ENCODE measurements around the gene GALNT6.
A peak's percentile ranks its signal among the peaks of the same experiment; 100 is the strongest.

Gene GALNT6

DNA sequence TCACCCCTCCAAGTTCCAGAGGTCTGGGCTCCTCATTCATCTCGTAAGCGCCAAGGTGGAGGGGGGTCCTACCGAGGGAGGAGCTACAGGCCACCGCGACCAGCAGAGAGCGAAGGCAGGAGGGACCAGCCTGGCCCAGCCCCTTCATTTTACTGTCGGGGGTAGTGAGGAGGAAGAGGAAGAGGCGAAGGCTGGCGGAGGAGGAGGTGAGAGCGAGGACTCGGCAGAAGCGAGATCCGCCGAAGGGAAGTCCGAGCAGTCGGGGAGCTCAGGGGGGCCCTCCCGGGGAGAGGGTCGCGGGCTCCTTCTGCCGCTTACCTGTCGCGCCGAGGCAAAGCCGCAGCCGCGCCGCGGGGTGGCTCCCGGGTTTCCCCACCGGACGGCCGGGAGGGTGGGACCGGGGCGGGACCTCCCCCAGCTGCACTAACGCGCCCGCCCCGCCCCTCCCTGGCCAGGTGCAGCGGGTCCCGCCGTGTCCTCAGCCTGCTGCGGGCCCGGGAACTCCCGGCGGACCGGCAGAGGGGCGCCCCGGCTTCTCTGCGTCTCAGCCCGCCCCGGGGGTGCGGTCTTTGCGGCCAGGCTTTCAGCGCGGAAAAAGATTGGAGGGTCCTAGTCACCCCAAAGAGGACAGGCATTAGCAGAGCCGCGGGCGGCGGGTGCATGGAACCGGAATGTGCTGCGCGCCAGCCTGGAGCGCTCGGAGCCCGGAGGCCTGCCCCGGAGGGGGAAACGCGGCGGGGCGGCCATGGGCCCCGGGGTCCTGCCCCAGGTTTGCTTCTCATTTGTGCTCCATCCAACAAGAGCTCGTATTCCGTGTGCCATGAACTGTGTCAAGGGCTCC is at the start of gene GALNT6:
Gene GALNT6, minus strand, starts transcription at position 124 of the 841 bp plus-strand sequence. CDS start 11,625 bp downstream, outside the sequence.
- peak; percentile 72 for DNase-seq

DNA sequence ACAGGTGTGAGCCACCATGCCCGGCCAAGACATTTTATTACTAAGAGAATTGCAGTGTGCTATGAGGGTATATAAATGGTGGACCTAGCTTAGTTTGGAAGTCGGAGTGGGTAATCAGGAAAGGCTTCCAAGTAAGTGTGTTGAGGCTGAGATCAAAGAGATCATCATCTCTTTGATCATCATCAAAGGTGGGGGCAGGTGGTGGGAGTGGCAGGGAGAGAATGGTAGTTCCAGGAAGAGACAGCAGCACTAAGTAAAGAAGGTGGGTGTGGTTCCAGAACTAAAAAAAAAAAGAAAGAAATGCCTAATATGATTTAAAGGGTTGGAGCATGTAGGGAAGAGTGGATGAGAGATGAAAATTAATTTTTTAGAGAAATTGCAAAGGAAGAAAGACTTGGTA is 48.1 kb upstream of the GALNT6 start:
- no peak for DNase-seq

DNA sequence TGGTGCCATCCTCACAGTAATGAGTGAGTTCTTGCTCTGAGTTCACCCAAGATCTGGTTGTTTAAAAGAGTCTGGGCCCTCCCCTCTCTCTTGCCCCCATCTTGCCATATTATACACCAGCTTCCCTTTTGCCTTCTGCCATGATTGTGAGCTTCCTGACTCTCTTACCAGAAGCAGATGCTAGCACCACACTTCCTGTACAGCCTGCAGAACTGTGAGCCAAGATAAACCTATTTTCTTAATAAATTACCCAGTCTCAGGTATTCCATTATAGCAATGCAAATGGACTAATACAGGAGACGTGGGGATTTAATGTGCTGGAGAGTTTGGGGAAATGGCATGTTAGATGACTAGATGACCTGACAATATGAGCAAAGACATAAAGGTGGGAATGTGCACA is 46.2 kb upstream of the GALNT6 start:
- no peak for DNase-seq

DNA sequence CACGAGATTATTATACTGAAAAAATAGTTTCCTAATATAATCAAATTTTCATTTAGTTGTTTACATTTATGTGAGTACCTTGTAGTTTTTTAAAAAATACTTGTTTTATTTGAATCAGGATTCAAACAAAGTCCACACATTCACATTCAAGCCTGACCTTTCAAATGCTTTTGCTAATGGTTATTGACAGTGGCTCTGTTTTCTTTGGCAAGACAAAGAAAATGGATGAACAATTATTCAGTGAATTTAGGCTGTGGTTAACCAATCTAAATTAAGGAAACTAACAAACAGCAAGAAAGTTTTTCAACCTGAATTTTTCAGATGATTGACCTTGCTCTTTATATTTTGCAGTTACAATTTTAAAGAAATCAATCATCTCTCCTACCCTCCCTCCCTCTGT is 43.1 kb upstream of the GALNT6 start:
- DNase-seq: peak; percentile 49

- DNase-seq: no peak
Observed at GRCh38 chr12:51432921-51433320, 41.7 kb upstream of the GALNT6 start.

GRCh38 chr12:51430196-51430895 is 39.1 kb upstream of the GALNT6 start:
- DNase-seq: no peak

DNA sequence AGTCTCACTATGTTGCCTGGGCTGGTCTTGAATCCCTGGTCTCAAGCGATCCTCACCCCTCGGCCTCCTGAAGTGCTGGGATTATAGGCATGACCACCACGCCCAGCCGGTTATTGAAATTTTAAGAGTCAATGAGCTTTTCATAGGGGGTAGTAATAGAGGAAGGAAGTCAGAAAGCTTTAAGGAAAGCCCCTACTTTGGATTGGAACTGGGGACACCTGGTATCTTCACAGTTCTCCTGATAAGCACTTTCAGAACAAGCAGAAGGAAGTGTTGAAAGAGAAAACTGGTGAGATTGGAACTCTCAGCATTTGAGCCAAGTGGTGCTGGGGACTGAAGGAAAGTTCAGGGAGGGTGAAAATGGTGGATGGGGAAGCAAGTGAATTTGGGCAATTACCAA is 38.5 kb upstream of the GALNT6 start:
- no peak for DNase-seq

DNA sequence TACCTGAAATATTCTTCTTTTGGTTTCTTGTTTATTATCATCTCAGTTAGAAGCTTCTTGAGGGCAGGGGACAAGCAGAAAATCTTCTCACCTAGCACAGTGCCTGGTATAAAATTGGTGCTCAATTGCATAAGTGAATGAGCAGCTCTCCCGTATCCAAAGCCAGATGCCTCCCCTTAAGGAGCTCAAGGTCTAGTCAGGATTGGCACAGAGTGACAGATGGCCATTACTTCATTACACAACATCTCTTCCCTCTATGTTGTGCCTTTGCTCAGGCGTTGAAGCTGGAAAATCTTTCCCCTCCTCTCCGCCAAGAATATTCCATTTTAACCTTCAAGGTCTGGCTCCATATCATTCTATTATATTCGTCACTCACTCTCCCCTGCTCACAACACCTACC is 37.0 kb upstream of the GALNT6 start:
- DNase-seq: no peak

DNA sequence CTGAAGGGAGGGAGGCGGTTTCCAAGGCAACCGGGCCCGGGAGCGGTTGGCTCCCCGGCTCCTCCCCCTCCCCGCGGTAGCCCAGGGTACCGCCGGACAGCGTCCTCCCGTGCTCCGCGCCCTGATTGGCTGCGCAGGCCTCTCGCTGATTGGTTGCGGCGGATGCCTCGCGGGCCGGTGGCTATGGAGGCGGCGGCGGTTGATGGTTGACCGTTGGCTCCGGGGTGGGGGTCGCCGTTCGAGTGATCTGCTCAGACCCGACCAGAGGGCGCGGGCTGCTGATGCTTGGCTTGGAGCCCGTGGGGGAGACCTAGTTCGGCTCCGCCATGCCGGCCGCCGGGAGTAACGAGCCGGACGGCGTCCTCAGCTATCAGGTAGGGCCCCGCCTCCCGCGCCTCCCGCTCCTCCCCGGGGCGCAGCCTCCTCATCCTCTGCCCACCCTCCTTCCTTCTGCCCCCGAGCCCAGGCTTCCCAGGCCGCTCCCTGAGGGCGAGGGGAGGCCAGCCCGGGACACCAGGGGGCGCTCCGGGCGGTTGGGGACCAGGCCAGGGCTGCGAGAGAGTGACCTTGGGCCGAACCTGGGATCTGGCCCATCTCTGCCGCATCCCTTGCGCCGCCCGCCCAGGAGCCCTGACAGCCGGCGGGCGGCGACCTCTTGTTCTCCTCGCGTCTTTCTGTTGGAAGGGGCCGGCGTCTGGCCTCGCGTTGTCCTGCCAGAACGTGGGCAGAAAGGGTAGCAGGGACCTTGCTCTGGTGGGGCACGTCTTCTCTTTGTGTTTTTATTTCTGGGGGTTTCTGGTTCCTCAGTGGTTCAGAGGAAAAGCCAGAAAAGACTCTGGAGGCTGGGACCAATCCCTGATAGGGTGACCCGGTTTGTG is 33.7 kb upstream of the GALNT6 start, which contains the start of gene SLC4A8:
Gene SLC4A8, plus strand, starts transcription at position 170 of the 878 bp plus-strand sequence. Its CDS starts 157 bp downstream, at position 327.
- peak; percentile 99 for DNase-seq

- DNase-seq: no peak
Observed at GRCh38 chr12:51424094-51424661, 33.0 kb upstream of the GALNT6 start.

- DNase-seq: peak; percentile 83
Observed at GRCh38 chr12:51421266-51421884, 30.2 kb upstream of the GALNT6 start.

DNA sequence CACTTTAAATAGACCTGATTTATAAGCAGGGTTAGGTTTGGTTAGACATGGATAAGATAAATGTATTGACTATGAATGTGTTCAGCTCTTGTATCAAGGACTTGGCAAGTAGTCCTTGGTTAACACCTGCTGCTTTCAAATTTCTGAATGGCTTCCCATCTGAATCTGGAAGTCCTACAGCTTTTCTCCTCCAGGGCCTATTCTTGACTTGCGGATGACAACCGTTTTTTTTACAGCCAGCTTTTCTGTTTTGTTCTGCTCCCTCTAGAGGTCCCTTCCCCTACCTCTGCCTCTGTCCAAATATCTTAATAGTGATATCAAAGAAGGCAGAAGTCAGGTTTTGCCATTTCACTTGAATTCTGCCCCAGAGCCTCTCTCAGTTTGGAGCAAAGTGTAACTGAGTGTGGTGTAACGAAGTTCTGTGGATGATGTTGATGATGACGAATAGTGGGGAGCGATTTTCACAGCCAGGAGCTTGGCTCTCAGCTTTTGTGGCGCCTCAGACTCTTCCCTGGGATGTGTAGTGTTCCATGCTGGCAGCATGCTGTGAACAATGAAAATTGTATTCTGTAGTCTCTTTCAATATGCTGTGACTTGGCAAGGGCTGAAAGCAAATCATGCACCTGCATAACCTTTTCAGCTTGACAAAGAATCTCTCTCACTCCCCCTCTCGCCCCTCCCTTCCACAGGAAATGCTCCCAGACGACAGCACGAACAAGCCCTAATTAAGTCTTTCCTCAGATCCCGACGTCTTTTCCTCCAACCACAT is 28.4 kb upstream of the GALNT6 start:
- no peak for DNase-seq

DNA sequence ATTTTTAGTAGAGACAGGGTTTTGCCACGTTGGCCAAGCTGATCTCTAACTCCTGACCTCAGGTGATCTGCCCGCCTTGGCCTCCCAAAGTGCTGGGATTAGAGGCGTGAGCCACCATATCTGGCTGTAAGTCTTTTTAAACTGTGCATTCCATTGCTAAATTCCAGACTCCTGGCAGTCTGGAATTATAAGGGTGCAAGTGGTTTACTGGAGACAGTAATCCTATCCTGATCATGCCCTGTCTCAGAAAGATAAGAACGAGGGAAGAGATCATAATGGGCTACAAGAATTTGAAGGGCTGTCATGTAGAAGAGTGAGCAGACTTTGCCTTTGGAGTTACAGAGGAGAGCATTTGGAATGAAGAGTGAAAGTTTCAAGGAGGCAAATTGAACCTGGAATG is 26.6 kb upstream of the GALNT6 start:
- DNase-seq: no peak

DNA sequence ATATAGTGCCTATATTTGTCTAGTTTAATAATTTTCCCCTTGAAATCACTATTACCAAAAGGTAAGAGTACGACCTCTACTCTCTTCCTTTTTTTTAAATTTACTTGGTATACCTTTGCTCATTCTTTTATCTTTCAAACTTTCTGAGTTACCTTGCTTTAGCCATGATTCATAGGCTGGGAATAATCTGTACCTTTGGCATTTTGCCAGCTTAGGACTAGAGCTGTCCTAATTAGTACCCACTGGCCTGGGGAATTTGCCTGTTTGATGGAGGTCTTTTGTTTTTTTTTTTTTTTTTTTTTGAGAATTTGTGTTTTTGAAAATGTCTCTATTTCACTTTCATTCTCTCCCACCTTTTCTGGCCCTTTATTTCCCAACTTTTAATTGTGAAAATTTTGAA is 24.7 kb upstream of the GALNT6 start:
- DNase-seq: no peak

- DNase-seq: no peak
Observed at GRCh38 chr12:51413791-51414190, 22.6 kb upstream of the GALNT6 start.

DNA sequence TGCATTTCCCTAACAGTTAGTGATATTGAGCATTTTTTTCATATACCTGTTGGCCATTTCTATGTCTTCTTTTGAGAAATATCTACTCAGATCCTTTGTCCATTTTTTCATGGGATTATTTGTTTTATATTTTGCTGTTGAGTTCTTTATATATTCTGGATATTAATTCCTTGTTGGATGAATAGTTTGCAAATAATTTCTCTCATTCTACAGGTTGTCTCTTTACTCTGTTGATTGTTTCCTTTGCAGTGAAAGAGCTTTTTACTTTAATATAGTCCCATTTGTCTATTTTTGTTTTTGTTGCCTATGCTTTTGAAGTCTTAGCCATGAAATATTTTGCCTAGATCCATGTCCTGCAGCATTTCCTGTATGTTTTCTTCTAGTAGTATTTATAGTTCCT is 21.9 kb upstream of the GALNT6 start:
- DNase-seq: no peak

- DNase-seq: no peak
Observed at GRCh38 chr12:51409846-51410245, 18.6 kb upstream of the GALNT6 start.

DNA sequence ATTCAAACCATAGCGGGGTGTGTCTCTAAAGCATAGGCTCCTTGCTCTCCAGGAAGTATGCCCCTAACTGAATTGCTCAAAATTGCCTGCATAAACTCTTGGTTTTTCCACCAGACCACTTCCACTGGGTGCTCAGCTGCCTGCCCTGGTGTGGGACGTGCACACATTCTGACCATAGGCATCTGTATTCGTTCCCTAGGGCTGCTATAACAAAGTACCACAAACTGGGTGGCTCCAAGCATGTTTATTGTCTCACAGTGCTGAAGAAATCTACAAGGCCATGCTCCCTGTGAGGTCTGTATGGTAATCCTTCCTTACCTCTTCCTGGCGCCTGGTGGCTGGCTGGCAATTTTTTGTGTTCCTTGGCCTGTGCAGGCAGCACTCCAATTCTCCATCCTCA is 16.4 kb upstream of the GALNT6 start:
- DNase-seq: no peak

- DNase-seq: no peak
Observed at GRCh38 chr12:51406859-51407258, 15.7 kb upstream of the GALNT6 start.

DNA sequence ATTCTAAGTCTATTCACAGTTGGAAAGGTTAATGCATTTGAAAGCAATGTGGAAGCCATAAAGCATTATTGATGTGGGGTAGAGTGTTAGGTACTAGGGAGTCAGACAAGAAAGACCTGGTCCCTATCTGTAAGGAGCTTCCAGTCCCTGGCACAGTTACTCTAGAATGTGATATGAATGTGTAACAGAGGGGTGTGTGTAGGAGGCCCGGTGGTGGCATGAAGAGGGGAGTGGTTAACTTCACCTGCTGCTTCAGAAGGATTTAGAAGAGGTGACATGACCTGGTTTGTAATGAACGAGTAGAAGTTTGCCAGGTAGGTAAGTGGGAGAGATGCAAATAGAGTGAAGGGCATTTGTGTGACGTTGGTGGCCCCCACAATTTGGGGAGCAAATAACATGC is 15.1 kb upstream of the GALNT6 start:
- DNase-seq: no peak

GRCh38 chr12:51405801-51406207 is 14.6 kb upstream of the GALNT6 start:
- no peak for DNase-seq

DNA sequence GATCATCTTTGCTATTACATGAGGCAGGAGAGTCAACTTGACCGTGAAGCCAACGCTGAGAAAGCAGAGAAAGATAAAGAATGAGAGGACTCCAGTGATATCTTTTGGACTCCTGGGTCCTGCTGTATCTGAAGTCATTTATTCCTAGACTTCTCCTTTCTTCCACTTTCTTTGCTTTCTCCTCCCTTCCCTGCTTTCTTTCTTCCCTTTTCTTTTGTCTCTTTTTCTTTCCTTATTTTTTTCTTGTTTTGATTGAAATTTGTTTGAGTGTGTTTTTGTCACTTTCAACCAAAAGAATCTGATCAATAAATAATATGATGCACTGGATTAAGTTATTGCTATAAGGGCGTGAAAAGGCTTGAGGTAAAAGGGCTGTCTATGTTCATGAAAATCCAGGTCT is 13.4 kb upstream of the GALNT6 start:
- no peak for DNase-seq
